ENCODE measurements around the gene DYRK1B. TPM values are rescaled to one million over a fixed set of nuclear protein-coding genes. Genes with fewer than 3 reads are reported as not detected.

Gene DYRK1B
- total RNA-seq, 1 donor: 15.5 TPM

GRCh38 chr19:39874404-39874803 is 40.4 kb upstream of the DYRK1B start:
- no peak for TF ChIP-seq CTCF (IDR thresholded peaks at IDR 0.05; ENCODE audit: insufficient read depth, low read length)
- H3K4me3 ChIP-seq (ENCODE audit: low read depth, low read length): no peak overlapping the region
- no peak for DNase-seq (ENCODE audit: low read depth)

GRCh38 chr19:39873385-39873784 is 39.4 kb upstream of the DYRK1B start:
- no peak for DNase-seq (ENCODE audit: low read depth)
- no peak for TF ChIP-seq CTCF (IDR thresholded peaks at IDR 0.05; ENCODE audit: insufficient read depth, low read length)
- H3K4me3 ChIP-seq (ENCODE audit: low read depth, low read length): no peak overlapping the region

- no peak overlapping the region for H3K4me3 ChIP-seq (ENCODE audit: low read depth, low read length)
- no peak for DNase-seq (ENCODE audit: low read depth)
- no peak for TF ChIP-seq CTCF (IDR thresholded peaks at IDR 0.05; ENCODE audit: insufficient read depth, low read length)
Observed at GRCh38 chr19:39871886-39872866, 38.2 kb upstream of the DYRK1B start.

GRCh38 chr19:39871362-39871761 is 37.4 kb upstream of the DYRK1B start:
- no peak for TF ChIP-seq CTCF (IDR thresholded peaks at IDR 0.05; ENCODE audit: insufficient read depth, low read length)
- H3K4me3 ChIP-seq (ENCODE audit: low read depth, low read length): no peak overlapping the region
- no peak for DNase-seq (ENCODE audit: low read depth)

- no peak for TF ChIP-seq CTCF (IDR thresholded peaks at IDR 0.05; ENCODE audit: insufficient read depth, low read length)
- no peak for DNase-seq (ENCODE audit: low read depth)
- no peak overlapping the region for H3K4me3 ChIP-seq (ENCODE audit: low read depth, low read length)
Observed at GRCh38 chr19:39870171-39870971, 36.4 kb upstream of the DYRK1B start.

GRCh38 chr19:39867952-39868351 is 34.0 kb upstream of the DYRK1B start:
- TF ChIP-seq CTCF (IDR thresholded peaks at IDR 0.05; ENCODE audit: insufficient read depth, low read length): no peak
- no peak overlapping the region for H3K4me3 ChIP-seq (ENCODE audit: low read depth, low read length)
- DNase-seq (ENCODE audit: low read depth): no peak
